ENCODE measurements around the gene SURF4.

DNA sequence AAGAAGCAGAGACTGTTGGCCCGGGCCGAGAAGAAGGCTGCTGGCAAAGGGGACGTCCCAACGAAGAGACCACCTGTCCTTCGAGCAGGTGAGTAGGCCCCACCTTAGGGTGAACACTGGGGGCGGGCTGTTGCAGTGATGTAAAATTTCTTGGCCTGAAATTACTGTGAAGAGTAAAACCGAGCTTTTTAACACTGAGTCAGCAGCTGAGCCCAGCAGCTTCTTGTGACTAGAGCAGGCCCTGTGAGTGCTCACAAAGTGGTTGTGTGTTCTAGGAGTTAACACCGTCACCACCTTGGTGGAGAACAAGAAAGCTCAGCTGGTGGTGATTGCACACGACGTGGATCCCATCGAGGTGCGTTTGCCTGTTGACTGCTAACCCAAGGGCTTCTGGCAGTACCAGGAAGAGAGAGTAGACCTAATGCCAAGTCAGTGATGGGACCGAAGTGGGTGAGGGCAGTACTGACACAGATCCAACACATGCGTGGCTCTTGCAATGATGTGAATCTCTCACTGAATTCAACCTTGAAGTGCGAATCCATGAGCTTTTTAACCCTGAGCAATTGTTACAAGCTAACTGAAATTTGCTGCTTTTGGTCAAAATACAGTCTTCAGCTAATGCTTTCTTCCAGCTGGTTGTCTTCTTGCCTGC, 25.8 kb downstream of the SURF4 start:
- TF ChIP-seq CTCF (IDR thresholded peaks at IDR 0.05) (no peak), POLR2A (IDR thresholded peaks at IDR 0.05) (no peak)
